K562 (cell line): Measurements from ENCODE around the gene NUP160. TPM values are rescaled to one million over a fixed set of nuclear protein-coding genes. Genes with fewer than 3 reads are reported as not detected.

Source experiments
- ATAC-seq: fragments of 200-7000 bp; cut with Tn5 transposase; 3 replicates; pipeline ENCODE4 v1.9.1; 2020; ENCODE audit warnings: moderate library complexity
- BruUV-seq: library from RNA; stranded (reverse); fragments of 400-500 nt; replicated peaks from 2 replicates; lab custom pipeline; 2021; lab: Mats Ljungman, UMichigan
- CTCF ChIA-PET: fragments of 300-600 bp; formaldehyde crosslinking; extraction: SDS; loops from one replicate; lab custom pipeline; 2021; ENCODE audit warnings: low intra/inter-chr PET ratio; lab: Yijun Ruan, JAX
- POLR2A ChIA-PET: fragments of 300-600, 350-650 bp; sonication (Branson Sonifier 250); formaldehyde crosslinking; extraction: SDS; loops from one replicate; lab custom pipeline; 2021; ENCODE audit warnings: antibody characterized with exemption, inconsistent platforms; lab: Yijun Ruan, JAX
- DNase-seq, 4 experiments: peaks; one replicate each; pipeline versions ENCODE4 v3.0.0 to v3.0.0-alpha.2; 2011 to 2018; ENCODE audit warnings: low spot score in 3 of 4, mixed read lengths in 3 of 4; ENCODE audit errors: extremely low read depth in 1 of 4
- FAIRE-seq: peaks from 2 replicates; lab custom pipeline; 2011; peaks lifted over from hg19 to GRCh38; lab: Jason Lieb, UNC
- H2AFZ ChIP-seq: 2 replicates; pipeline ENCODE4 v1.6.0; 2011; ENCODE audit warnings: low read depth, low read length, control low read depth, inconsistent platforms
- H3K27ac ChIP-seq: fragments of 200-600 bp; 3 replicates; pipeline ENCODE4 v1.8.0; 2011; ENCODE audit warnings: low read depth, mild to moderate bottlenecking, control low read depth, inconsistent platforms, low read length, moderate library complexity, mixed read lengths; ENCODE audit errors: extremely low read depth
- H3K27me3 ChIP-seq, 2 experiments: fragments of 300-600 bp in 1 of 2; 2 replicates in 1 of 2; 3 replicates in 1 of 2; pipeline versions ENCODE4 v1.6.0 to v1.8.0; 2011; ENCODE audit warnings: inconsistent platforms in 2 of 2, low read length in 2 of 2, mild to moderate bottlenecking in 1 of 2, mixed read lengths in 1 of 2, moderate library complexity in 1 of 2; ENCODE audit not compliant: control insufficient read depth in 2 of 2, insufficient read depth in 2 of 2
- H3K36me3 ChIP-seq: fragments of 300-600 bp; 3 replicates; pipeline ENCODE4 v1.8.0; 2011; ENCODE audit warnings: mild to moderate bottlenecking, low read length, inconsistent platforms; ENCODE audit not compliant: control insufficient read depth, insufficient read depth
- H3K4me1 ChIP-seq, 2 experiments: fragments of 200-600 bp in 1 of 2; replicated peaks in 1 of 2; 2 replicates in 1 of 2; 3 replicates in 1 of 2; pipeline versions ENCODE4 v1.5.1 to v1.8.0; 2011; ENCODE audit warnings: inconsistent platforms in 2 of 2, low read length in 2 of 2, mild to moderate bottlenecking in 1 of 2, mixed read lengths in 1 of 2, moderate library complexity in 1 of 2; ENCODE audit not compliant: control insufficient read depth in 2 of 2, insufficient read depth in 2 of 2
- H3K4me2 ChIP-seq: 2 replicates; pipeline ENCODE4 v1.6.1; 2011; ENCODE audit warnings: low read length, control low read depth, inconsistent platforms, mixed read lengths; ENCODE audit not compliant: insufficient read depth
- H3K4me3 ChIP-seq: fragments of 200-600 bp; sonication (generic), shearing (Covaris generic); 2 replicates; pipeline ENCODE4 v1.5.1; 2016; ENCODE audit warnings: control low read depth, inconsistent platforms
- H3K79me2 ChIP-seq: fragments of 200-600 bp; 3 replicates; pipeline ENCODE4 v1.8.0; 2011; ENCODE audit warnings: low read length, inconsistent platforms; ENCODE audit not compliant: control insufficient read depth, insufficient read depth
- H3K9ac ChIP-seq, 2 experiments: 2 replicates each; pipeline versions ENCODE4 v1.6.0 to v1.6.1; 2011; ENCODE audit warnings: low read depth in 2 of 2, low read length in 2 of 2, control low read depth in 1 of 2, inconsistent platforms in 1 of 2, mild to moderate bottlenecking in 1 of 2, mixed read lengths in 1 of 2; ENCODE audit not compliant: insufficient read depth in 1 of 2
- H3K9me1 ChIP-seq: one replicate; pipeline ENCODE4 v1.6.0; 2011; ENCODE audit warnings: inconsistent platforms, mild to moderate bottlenecking, low read length, moderate library complexity; ENCODE audit not compliant: control insufficient read depth, insufficient read depth
- H3K9me3 ChIP-seq: replicated peaks from 2 replicates; pipeline ENCODE4 v1.5.1; 2011; ENCODE audit warnings: low read depth, low read length, inconsistent platforms; ENCODE audit not compliant: control insufficient read depth, insufficient read depth
- H4K20me1 ChIP-seq: replicated peaks from 2 replicates; pipeline ENCODE4 v1.6.1; 2011; ENCODE audit warnings: low read length, inconsistent platforms, mixed read lengths; ENCODE audit not compliant: control insufficient read depth, insufficient read depth
- CHCHD3 ChIP-seq: fragments of 250-450 bp; sonication (Bioruptor Pico); IDR thresholded peaks from 2 replicates; pipeline ENCODE4 v2.1.2; 2022; ENCODE audit warnings: mild to moderate bottlenecking
- EHMT2 ChIP-seq: fragments of 450-650 bp; IDR thresholded peaks from 2 replicates; pipeline ENCODE4 v1.6.1; 2018; ENCODE audit warnings: antibody characterized with exemption
- FIP1L1 ChIP-seq: fragments of 200-400 bp; formaldehyde crosslinking; IDR thresholded peaks from 2 replicates; pipeline ENCODE4 v1.6.1; 2018; ENCODE audit warnings: mild to moderate bottlenecking, low read depth, low read length; ENCODE audit not compliant: poor library complexity, severe bottlenecking
- GABPA ChIP-seq: fragments of 200-800 bp; sonication (Bioruptor generic); conservative IDR thresholded peaks from 2 replicates; pipeline ENCODE4 v1.6.1; 2016; ENCODE audit warnings: low read depth, missing genetic modification characterization, missing compliant biosample characterization
- HCFC1 ChIP-seq: IDR thresholded peaks from 2 replicates; pipeline ENCODE4 v1.6.1; 2012; ENCODE audit warnings: low read depth, low read length, improper control_type of control experiment
- KDM5B ChIP-seq: fragments of 200-600 bp; sonication (generic); IDR thresholded peaks from 2 replicates; pipeline ENCODE4 v1.6.1; 2012; ENCODE audit warnings: low read depth, mild to moderate bottlenecking, moderate library complexity, low read length, control low read depth, inconsistent platforms; ENCODE audit not compliant: insufficient replicate concordance
- PHF20 ChIP-seq: fragments of 450-650 bp; IDR thresholded peaks from 2 replicates; pipeline ENCODE4 v1.6.1; 2018; ENCODE audit not compliant: partially characterized antibody
- PTBP1 ChIP-seq: fragments of 200-400 bp; formaldehyde crosslinking; IDR thresholded peaks from 2 replicates; pipeline ENCODE4 v1.6.1; 2017; ENCODE audit warnings: low read depth, low read length
- RBBP5 ChIP-seq: fragments of 200-600 bp; sonication (generic); IDR thresholded peaks from 2 replicates; pipeline ENCODE4 v1.6.1; 2012; ENCODE audit warnings: borderline replicate concordance, mild to moderate bottlenecking, low read length, control low read depth, inconsistent platforms; ENCODE audit not compliant: insufficient read depth, poor library complexity, severe bottlenecking
- ZKSCAN8 ChIP-seq: fragments of 200-800 bp; sonication (Bioruptor generic); IDR thresholded peaks from 2 replicates; pipeline ENCODE4 v1.6.1; 2016; ENCODE audit warnings: missing genetic modification characterization, missing compliant biosample characterization
- ZNF431 ChIP-seq: sonication (generic); formaldehyde crosslinking; IDR thresholded peaks from 2 replicates; pipeline ENCODE4 v1.8.0; 2022; ENCODE audit warnings: mild to moderate bottlenecking, missing genetic modification reagents
- ZNF75A ChIP-seq: fragments of 450-650 bp; formaldehyde crosslinking; IDR thresholded peaks from 2 replicates; pipeline ENCODE4 v1.4.0; 2020; ENCODE audit warnings: mild to moderate bottlenecking
- WGBS: fragments of 100-300 bp; shearing (Covaris generic); methylation state at CpG from one replicate; pipeline ENCODE4 v1.1.6; 2016; ENCODE audit warnings: low coverage, mixed read lengths; ENCODE audit not compliant: insufficient coverage; ENCODE audit errors: missing lambda C conversion rate; 5-methylcytosine and 5-hydroxymethylcytosine counted together
- in situ Hi-C: fragments of 300-500 bp; cut with MboI; formaldehyde crosslinking; loops from 4 replicates; pipeline ENCODE4 v1.15.0; 2018; ENCODE audit warnings: inconsistent platforms, mixed read lengths
- intact Hi-C: fragments of 100-400 bp; cut with micrococcal nuclease; formaldehyde crosslinking; loops from 2 replicates; pipeline ENCODE4 v1.14.2; 2022
- polyA plus RNA-seq, 8 experiments: library from polyadenylated mRNA; depleted of rRNA in 4 of 8; stranded (reverse) in 5 of 8; unstranded in 3 of 8; fragments of >200 nt; fragmentation: Nextera tagmentation in 2 of 8; fragmentation: Illumina TruSeq in 1 of 8; extraction: Ambion mirVana in 2 of 8; extraction: Trizol in 1 of 8; gene quantifications; 2 replicates each; pipeline versions ENCODE4 v1.2.1 to v1.2.3, GENCODE V29; 2011 to 2014; ENCODE audit warnings: inconsistent platforms in 1 of 8, missing spikeins in 1 of 8
- total RNA-seq, 7 experiments: library from RNA; depleted of rRNA in 6 of 7; stranded (reverse); fragments of >200 nt in 6 of 7; fragmentation: Illumina TruSeq in 2 of 7; extraction: Trizol in 2 of 7; gene quantifications; 2 replicates each; pipeline versions ENCODE4 v1.2.1 to v1.2.3, GENCODE V29; 2011 to 2021; ENCODE audit warnings: low replicate concordance in 1 of 7
- TF ChIP-seq, protein P1 (sequence below): IDR thresholded peaks from 3 replicates; pipeline ENCODE4 v1.6.1; 2011; ENCODE audit warnings: borderline replicate concordance, mild to moderate bottlenecking, moderate library complexity; ENCODE audit not compliant: insufficient read length; ENCODE audit errors: extremely low read depth
- TF ChIP-seq, protein P2 (sequence below): fragments of 200-800 bp; sonication (Bioruptor generic); IDR thresholded peaks from 2 replicates; pipeline ENCODE4 v1.6.1; 2017; ENCODE audit warnings: missing genetic modification characterization, missing compliant biosample characterization

The NUP160 gene
- total and polyA plus RNA-seq, 9 of the 15 experiments (the other 6 are each of a cell fraction or from before 2014, with no cell fraction given) = 41.5 to 112 (median 65.0) TPM

GRCh38 chr11:47863898-47864430 lies 15.8 kb upstream of the NUP160 start:
- Histone ChIP-seq H3K27ac (peak overlapping the region; percentile 45; the same call in 1 of the 3 replicates), H4K20me1 (no peaks in the 10 kb centered on the region), H3K79me2 (no peaks in the 10 kb centered on the region), H3K9me1 (no peaks in the 10 kb centered on the region)
- POLR2A ChIA-PET = interaction anchor here (0.8 kb wide), 1 partner anchor 43 kb away, joined by 3 read pairs; no protein-coding TSS in a partner anchor
- in situ Hi-C loops = no loop called here
- no TSS peak for BruUV-seq
- TF ChIP-seq PHF20 (no peak), HCFC1 (no peak), ZNF431 (CRISPR knock-in tag) (no peak), EHMT2 (no peak), ZNF75A (CRISPR knock-in tag) (no peak), ZKSCAN8 (CRISPR knock-in tag) (peak; percentile 56; the same call in 1 of the 2 replicates), FIP1L1 (no peak), RBBP5 (no peak), CHCHD3 (CRISPR knock-in tag) (no peak), GABPA (tag) (peak; percentile 11; the same call in 1 of the 2 replicates), KDM5B (no peak), PTBP1 (no peak)
- TF ChIP-seq, protein P1, sequence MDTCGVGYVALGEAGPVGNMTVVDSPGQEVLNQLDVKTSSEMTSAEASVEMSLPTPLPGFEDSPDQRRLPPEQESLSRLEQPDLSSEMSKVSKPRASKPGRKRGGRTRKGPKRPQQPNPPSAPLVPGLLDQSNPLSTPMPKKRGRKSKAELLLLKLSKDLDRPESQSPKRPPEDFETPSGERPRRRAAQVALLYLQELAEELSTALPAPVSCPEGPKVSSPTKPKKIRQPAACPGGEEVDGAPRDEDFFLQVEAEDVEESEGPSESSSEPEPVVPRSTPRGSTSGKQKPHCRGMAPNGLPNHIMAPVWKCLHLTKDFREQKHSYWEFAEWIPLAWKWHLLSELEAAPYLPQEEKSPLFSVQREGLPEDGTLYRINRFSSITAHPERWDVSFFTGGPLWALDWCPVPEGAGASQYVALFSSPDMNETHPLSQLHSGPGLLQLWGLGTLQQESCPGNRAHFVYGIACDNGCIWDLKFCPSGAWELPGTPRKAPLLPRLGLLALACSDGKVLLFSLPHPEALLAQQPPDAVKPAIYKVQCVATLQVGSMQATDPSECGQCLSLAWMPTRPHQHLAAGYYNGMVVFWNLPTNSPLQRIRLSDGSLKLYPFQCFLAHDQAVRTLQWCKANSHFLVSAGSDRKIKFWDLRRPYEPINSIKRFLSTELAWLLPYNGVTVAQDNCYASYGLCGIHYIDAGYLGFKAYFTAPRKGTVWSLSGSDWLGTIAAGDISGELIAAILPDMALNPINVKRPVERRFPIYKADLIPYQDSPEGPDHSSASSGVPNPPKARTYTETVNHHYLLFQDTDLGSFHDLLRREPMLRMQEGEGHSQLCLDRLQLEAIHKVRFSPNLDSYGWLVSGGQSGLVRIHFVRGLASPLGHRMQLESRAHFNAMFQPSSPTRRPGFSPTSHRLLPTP = no peak
- TF ChIP-seq, protein P2, sequence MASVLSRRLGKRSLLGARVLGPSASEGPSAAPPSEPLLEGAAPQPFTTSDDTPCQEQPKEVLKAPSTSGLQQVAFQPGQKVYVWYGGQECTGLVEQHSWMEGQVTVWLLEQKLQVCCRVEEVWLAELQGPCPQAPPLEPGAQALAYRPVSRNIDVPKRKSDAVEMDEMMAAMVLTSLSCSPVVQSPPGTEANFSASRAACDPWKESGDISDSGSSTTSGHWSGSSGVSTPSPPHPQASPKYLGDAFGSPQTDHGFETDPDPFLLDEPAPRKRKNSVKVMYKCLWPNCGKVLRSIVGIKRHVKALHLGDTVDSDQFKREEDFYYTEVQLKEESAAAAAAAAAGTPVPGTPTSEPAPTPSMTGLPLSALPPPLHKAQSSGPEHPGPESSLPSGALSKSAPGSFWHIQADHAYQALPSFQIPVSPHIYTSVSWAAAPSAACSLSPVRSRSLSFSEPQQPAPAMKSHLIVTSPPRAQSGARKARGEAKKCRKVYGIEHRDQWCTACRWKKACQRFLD (CRISPR knock-in tag) = peak; percentile 82; the same call in 1 of the 2 replicates
- TF ChIP-seq, all 486 proteins: peak for 3
- H3K9ac ChIP-seq = no peak overlapping the region
- H3K27me3 ChIP-seq = no peaks in the 10 kb centered on the region
- DNase-seq (peak in 1 of 4 experiments; percentile 18), ATAC-seq (peak; percentile 40), FAIRE-seq (no peak)
- H3K4me2 ChIP-seq = peak overlapping the region; percentile 10
- H3K4me1 ChIP-seq = peaks cover 0 to 22% of the 10 kb centered on the region in 2 experiments; a peak in 3 of 5 replicates
- no peak overlapping the region for H3K4me3 ChIP-seq
- H2AFZ ChIP-seq = peak overlapping the region; percentile 74
- no peaks in the 10 kb centered on the region for H3K9me3 ChIP-seq
- intact Hi-C loops = loop anchor here (10.0 kb wide), 1 partner anchor 251 kb away; no protein-coding TSS in a partner anchor
- WGBS = 44% methylated on average over 4 of the region's 4 CpGs
- no peaks in the 10 kb centered on the region for H3K36me3 ChIP-seq
- CTCF ChIA-PET = no interaction called here
